ENCODE results near the gene CLASP1.
"Not testable (repeated sequence)": the region's sequence is repeated elsewhere in the genome, so short reads cannot be mapped to it uniquely, and the experiment has no call there.

The CLASP1 gene

GRCh38 chr2:121408641-121409040 is 240.6 kb downstream of the CLASP1 start:
- no peak for DNase-seq

GRCh38 chr2:121405233-121405632 is 244.0 kb downstream of the CLASP1 start:
- no peak for DNase-seq

- DNase-seq, result no peak
Observed at GRCh38 chr2:121400201-121400600, 249.1 kb downstream of the CLASP1 start.

GRCh38 chr2:121398853-121399252 is 250.4 kb downstream of the CLASP1 start:
- no peak for DNase-seq

- no peak for DNase-seq
Observed at GRCh38 chr2:121390082-121390692, 259.1 kb downstream of the CLASP1 start.

GRCh38 chr2:121388371-121388770 is 260.9 kb downstream of the CLASP1 start:
- DNase-seq, result no peak

GRCh38 chr2:121387591-121388325 is 261.5 kb downstream of the CLASP1 start:
- DNase-seq, result no peak

GRCh38 chr2:121386707-121387106 is 262.6 kb downstream of the CLASP1 start:
- DNase-seq, result no peak

GRCh38 chr2:121386102-121386501 is 263.2 kb downstream of the CLASP1 start:
- DNase-seq, result no peak

GRCh38 chr2:121382744-121383143 is 266.5 kb downstream of the CLASP1 start:
- no peak for DNase-seq

- no peak for DNase-seq
Observed at GRCh38 chr2:121377646-121378045, 271.6 kb downstream of the CLASP1 start.

GRCh38 chr2:121376535-121377250 is 272.6 kb downstream of the CLASP1 start:
- no peak for DNase-seq

- no peak for DNase-seq
Observed at GRCh38 chr2:121375621-121376159, 273.6 kb downstream of the CLASP1 start.

- not testable (repeated sequence) for DNase-seq
Observed at GRCh38 chr2:121374412-121375075, 274.7 kb downstream of the CLASP1 start.

GRCh38 chr2:121372721-121373353 is 276.4 kb downstream of the CLASP1 start:
- no peak for DNase-seq

- no peak for DNase-seq
Observed at GRCh38 chr2:121372082-121372481, 277.2 kb downstream of the CLASP1 start.

GRCh38 chr2:121368836-121369235 is 280.4 kb downstream of the CLASP1 start:
- DNase-seq, result no peak

GRCh38 chr2:121368155-121368554 is 281.1 kb downstream of the CLASP1 start:
- no peak for DNase-seq

- peak; percentile 38 for DNase-seq
Observed at GRCh38 chr2:121367246-121367900, 281.9 kb downstream of the CLASP1 start.

- DNase-seq, result no peak
Observed at GRCh38 chr2:121366040-121366439, 283.2 kb downstream of the CLASP1 start.

- no peak for DNase-seq
Observed at GRCh38 chr2:121365061-121365460, 284.2 kb downstream of the CLASP1 start.
